Ovary (tissue), 3 donors: ENCODE data around the gene GLCCI1.

Experiments
- CTCF ChIP-seq, 3 donors: fragments of 450-650 bp in 2 of 3; fragments of 200-600 bp in 1 of 3; IDR thresholded peaks; one replicate each; pipeline versions ENCODE4 v1.5.1 to v1.8.0; 2016 to 2022; ENCODE audit warnings: antibody characterized with exemption in 3 of 3, mild to moderate bottlenecking in 1 of 3
- EP300 ChIP-seq: sonication (generic); formaldehyde crosslinking; IDR thresholded peaks from one replicate; pipeline ENCODE4 v1.6.1; 2017; ENCODE audit warnings: antibody characterized with exemption
- donor health status: DM: no; HTN: no; CAD: no.

- TF ChIP-seq EP300 (no peak), CTCF (IDR thresholded peaks at IDR 0.05) (no peak)
Observed at GRCh38 chr7:8119262-8119661, 150.7 kb downstream of the GLCCI1 start.
